Sigmoid colon (tissue), 7 donors: ENCODE data around the gene HHATL. TPM values are rescaled to one million over a fixed set of nuclear protein-coding genes. Genes with fewer than 3 reads are reported as not detected.

Experiments
- DNase-seq: peaks from one replicate; pipeline ENCODE4 v3.0.0-alpha.2; 2019
- H3K27ac ChIP-seq, 4 donors: fragments of 200-600 bp; sonication (generic); one replicate each; pipeline ENCODE4 v1.5.1; 2016 to 2019; ENCODE audit warnings: mild to moderate bottlenecking in 1 of 4
- H3K27me3 ChIP-seq, 3 donors: fragments of 200-600 bp; sonication (generic); one replicate each; pipeline ENCODE4 v1.5.1; 2019; ENCODE audit warnings: mild to moderate bottlenecking in 1 of 3
- H3K36me3 ChIP-seq, 4 donors: fragments of 200-600 bp; sonication (generic); one replicate each; pipeline ENCODE4 v1.5.1; 2016 to 2019
- H3K4me1 ChIP-seq, 4 donors: fragments of 200-600 bp; sonication (generic); one replicate each; pipeline ENCODE4 v1.5.1; 2017 to 2019
- H3K4me3 ChIP-seq, 4 donors: fragments of 200-600 bp; sonication (generic); one replicate each; pipeline ENCODE4 v1.5.1; 2017 to 2019; ENCODE audit warnings: mild to moderate bottlenecking in 2 of 4, moderate library complexity in 1 of 4
- H3K9me3 ChIP-seq, 4 donors: fragments of 200-600 bp in 3 of 4; sonication (generic) in 3 of 4; one replicate each; pipeline versions ENCODE4 v1.5.1 to v1.6.1; 2013 to 2019
- EP300 ChIP-seq, 4 donors: sonication (generic); formaldehyde crosslinking; IDR thresholded peaks; one replicate each; pipeline ENCODE4 v1.6.1; 2017; ENCODE audit warnings: antibody characterized with exemption in 4 of 4
- POLR2A ChIP-seq, 2 donors: fragments of 450-650 bp; IDR thresholded peaks; one replicate each; pipeline ENCODE4 v1.6.1; 2016; ENCODE audit warnings: antibody characterized with exemption in 2 of 2, mild to moderate bottlenecking in 2 of 2, moderate library complexity in 2 of 2
- POLR2AphosphoS5 ChIP-seq, 4 donors: sonication (generic); formaldehyde crosslinking; IDR thresholded peaks; one replicate each; pipeline ENCODE4 v1.6.1; 2017; ENCODE audit warnings: antibody characterized with exemption in 4 of 4
- WGBS, 2 donors: extraction: QIAGEN DNeasy Blood & Tissue Kit; methylation state at CpG; one replicate each; pipeline ENCODE4 v1.1.7; 2013; 5-methylcytosine and 5-hydroxymethylcytosine counted together
- intact Hi-C: fragments of 100-400 bp; cut with DNase I; formaldehyde crosslinking; loops from one replicate; pipeline ENCODE4 v1.15.1; 2023
- polyA plus RNA-seq, 3 donors: library from polyadenylated mRNA; stranded (reverse); fragments of 200-250 nt; gene quantifications; one replicate each; pipeline ENCODE4 v1.2.3, GENCODE V29; 2013
- total RNA-seq, 4 donors: library from RNA; depleted of rRNA; stranded (reverse); fragments of >200 nt; gene quantifications; one replicate each; pipeline ENCODE4 v1.1.0, GENCODE V29; 2016
- TF ChIP-seq, protein P1 (sequence below), 4 experiments: fragments of 450-650 bp in 3 of 4; fragments of 200-600 bp in 1 of 4; IDR thresholded peaks; one replicate each; pipeline ENCODE4 v1.5.1; 2016 to 2019; ENCODE audit warnings: antibody characterized with exemption in 4 of 4, mild to moderate bottlenecking in 3 of 4, moderate library complexity in 2 of 4
- donor health status: healthy with polysubstance abuse.
- donor health status: Bipolar disorder and iron deficiency.
- donor health status: healthy.

Gene HHATL
- total and polyA plus RNA-seq, 7 donors, result 0.31 to 1.4 TPM; not detected in 5

DNA sequence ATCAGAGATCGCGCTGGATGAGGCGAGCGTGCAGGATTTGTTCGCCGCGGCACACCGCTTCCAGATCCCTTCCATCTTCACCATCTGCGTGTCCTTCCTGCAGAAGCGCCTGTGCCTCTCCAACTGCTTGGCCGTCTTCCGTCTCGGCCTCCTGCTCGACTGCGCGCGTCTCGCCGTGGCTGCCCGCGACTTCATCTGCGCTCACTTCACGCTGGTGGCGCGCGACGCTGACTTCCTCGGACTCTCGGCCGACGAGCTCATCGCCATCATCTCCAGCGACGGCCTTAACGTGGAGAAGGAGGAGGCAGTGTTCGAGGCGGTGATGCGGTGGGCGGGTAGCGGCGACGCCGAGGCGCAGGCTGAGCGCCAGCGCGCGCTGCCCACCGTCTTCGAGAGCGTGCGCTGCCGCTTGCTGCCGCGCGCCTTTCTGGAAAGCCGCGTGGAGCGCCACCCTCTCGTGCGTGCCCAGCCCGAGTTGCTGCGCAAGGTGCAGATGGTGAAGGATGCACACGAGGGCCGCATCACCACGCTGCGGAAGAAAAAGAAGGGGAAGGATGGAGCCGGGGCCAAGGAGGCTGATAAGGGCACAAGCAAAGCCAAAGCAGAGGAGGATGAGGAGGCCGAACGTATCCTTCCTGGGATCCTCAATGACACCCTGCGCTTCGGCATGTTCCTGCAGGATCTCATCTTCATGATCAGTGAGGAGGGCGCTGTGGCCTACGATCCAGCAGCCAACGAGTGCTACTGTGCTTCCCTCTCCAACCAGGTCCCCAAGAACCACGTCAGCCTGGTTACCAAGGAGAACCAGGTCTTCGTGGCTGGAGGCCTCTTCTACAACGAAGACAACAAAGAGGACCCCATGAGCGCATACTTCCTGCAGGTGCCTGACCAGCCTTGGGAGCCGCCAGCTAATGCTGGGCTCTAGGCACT, 16.4 kb downstream of the HHATL start:
- intact Hi-C loops, result no loop called here
- 43 to 49% methylated on average over 80 of the region's 80 CpGs for WGBS, 2 donors
- TF ChIP-seq, protein P1, sequence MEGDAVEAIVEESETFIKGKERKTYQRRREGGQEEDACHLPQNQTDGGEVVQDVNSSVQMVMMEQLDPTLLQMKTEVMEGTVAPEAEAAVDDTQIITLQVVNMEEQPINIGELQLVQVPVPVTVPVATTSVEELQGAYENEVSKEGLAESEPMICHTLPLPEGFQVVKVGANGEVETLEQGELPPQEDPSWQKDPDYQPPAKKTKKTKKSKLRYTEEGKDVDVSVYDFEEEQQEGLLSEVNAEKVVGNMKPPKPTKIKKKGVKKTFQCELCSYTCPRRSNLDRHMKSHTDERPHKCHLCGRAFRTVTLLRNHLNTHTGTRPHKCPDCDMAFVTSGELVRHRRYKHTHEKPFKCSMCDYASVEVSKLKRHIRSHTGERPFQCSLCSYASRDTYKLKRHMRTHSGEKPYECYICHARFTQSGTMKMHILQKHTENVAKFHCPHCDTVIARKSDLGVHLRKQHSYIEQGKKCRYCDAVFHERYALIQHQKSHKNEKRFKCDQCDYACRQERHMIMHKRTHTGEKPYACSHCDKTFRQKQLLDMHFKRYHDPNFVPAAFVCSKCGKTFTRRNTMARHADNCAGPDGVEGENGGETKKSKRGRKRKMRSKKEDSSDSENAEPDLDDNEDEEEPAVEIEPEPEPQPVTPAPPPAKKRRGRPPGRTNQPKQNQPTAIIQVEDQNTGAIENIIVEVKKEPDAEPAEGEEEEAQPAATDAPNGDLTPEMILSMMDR (IDR thresholded peaks at IDR 0.05), result no peak
- TF ChIP-seq POLR2AphosphoS5 (IDR thresholded peaks at IDR 0.05) (no peak), POLR2A (IDR thresholded peaks at IDR 0.05) (no peak), EP300 (IDR thresholded peaks at IDR 0.05) (no peak)
- peaks cover 0 to 9% (median 0%) of the 10 kb centered on the region in 3 donors for H3K27me3 ChIP-seq
- peak overlapping the region in 3 of 4 donors; percentile 23 to 36 (median 25) for H3K4me3 ChIP-seq
- no peaks in the 10 kb centered on the region for H3K9me3 ChIP-seq
- DNase-seq, result peak; percentile 56
- H3K27ac ChIP-seq, result no peak overlapping the region
- H3K36me3 ChIP-seq, result no peaks in the 10 kb centered on the region
- peaks cover 0 to 34% (median 30%) of the 10 kb centered on the region in 4 donors for H3K4me1 ChIP-seq

DNA sequence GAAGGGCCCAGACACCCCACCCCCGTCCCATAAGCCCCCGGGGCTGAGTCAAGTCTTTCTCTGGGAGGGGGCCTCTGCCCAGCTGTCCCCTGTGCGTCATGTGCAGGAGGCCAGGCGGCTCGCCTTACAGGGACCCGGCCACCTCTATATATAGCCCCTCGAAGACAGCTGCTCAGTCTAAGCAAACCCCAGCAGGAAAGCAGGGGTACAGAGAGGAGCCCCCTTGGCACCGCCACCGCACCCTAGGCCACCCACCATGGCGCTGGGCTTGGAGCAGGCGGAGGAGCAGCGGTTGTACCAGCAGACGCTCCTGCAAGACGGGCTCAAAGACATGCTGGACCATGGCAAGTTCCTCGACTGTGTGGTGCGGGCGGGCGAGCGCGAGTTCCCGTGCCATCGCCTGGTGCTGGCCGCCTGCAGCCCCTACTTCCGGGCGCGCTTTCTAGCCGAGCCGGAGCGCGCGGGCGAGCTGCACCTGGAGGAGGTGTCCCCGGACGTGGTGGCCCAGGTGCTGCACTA, 17.2 kb downstream of the HHATL start, which contains the start of gene KLHL40:
KLHL40 (plus strand) TSS at position 175 of the 519 bp plus-strand sequence; CDS start at position 257, 82 bp downstream.
- intact Hi-C loops, result no loop called here
- no peaks in the 10 kb centered on the region for H3K36me3 ChIP-seq
- peaks cover 0 to 9% (median 0%) of the 10 kb centered on the region in 3 donors for H3K27me3 ChIP-seq
- peak within 1 kb of the TSS; percentile 6 to 60 (median 29) for H3K27ac ChIP-seq
- H3K4me1 ChIP-seq, result peaks cover 0 to 34% (median 30%) of the 10 kb centered on the region in 4 donors
- H3K4me3 ChIP-seq, result peak within 1 kb of the TSS in 3 of 4 donors; percentile 23 to 36 (median 25)
- WGBS, 2 donors, result 45 to 53% methylated on average over 34 of the region's 34 CpGs
- TF ChIP-seq POLR2AphosphoS5 (IDR thresholded peaks at IDR 0.05), result no peak
- no peak for TF ChIP-seq EP300 (IDR thresholded peaks at IDR 0.05)
- TF ChIP-seq, protein P1 (IDR thresholded peaks at IDR 0.05), result no peak
- no peak for TF ChIP-seq POLR2A (IDR thresholded peaks at IDR 0.05)
- no peaks in the 10 kb centered on the region for H3K9me3 ChIP-seq
- DNase-seq, result peak; percentile 63

DNA sequence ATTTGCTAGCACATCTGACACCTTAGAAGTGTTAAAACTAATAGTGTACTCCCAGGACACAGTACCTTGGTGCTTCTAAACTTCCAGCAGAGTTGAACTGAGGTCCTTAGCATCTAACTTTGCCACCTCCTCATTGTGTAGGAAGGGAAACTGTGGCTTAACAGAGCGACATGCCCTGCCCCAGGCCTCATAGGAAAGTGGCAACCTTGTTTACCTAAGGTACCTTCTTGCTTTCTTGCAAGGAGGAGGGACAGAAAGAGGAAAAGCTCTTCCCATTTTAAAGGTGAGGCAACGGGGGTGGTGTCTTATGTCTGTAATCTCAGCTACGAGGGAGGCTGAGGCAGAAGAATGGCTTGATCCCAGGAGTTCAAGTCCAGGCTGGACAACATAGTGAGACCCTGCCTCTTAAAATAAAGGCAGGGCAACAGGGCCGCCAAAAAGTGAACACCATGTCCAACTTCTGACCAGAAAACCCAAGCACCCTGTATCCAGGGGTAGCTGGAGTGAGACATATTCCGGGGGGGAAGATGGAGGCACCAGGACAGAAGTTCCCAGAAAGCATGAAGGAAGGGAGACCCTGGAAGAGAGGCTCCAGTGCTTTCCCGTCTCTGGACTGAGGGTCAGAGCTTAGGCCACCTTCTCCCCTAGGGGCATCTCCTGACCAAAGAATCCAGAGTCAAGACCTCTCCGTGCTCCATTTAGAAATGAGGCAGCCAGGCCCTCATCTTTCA, 17.8 kb downstream of the HHATL start:
- peaks cover 0 to 34% (median 30%) of the 10 kb centered on the region in 4 donors for H3K4me1 ChIP-seq
- DNase-seq, result no peak
- TF ChIP-seq EP300 (IDR thresholded peaks at IDR 0.05) (no peak), POLR2AphosphoS5 (IDR thresholded peaks at IDR 0.05) (no peak), POLR2A (IDR thresholded peaks at IDR 0.05) (no peak)
- TF ChIP-seq, protein P1 (IDR thresholded peaks at IDR 0.05), result no peak
- intact Hi-C loops, result no loop called here
- no peaks in the 10 kb centered on the region for H3K9me3 ChIP-seq
- peak overlapping the region; percentile 6 to 60 (median 29) for H3K27ac ChIP-seq
- H3K4me3 ChIP-seq, result no peak overlapping the region
- H3K27me3 ChIP-seq, result peaks cover 0 to 9% (median 0%) of the 10 kb centered on the region in 3 donors
- WGBS, 2 donors, result 80 to 88% methylated on average over 7 of the region's 7 CpGs
- no peaks in the 10 kb centered on the region for H3K36me3 ChIP-seq

DNA sequence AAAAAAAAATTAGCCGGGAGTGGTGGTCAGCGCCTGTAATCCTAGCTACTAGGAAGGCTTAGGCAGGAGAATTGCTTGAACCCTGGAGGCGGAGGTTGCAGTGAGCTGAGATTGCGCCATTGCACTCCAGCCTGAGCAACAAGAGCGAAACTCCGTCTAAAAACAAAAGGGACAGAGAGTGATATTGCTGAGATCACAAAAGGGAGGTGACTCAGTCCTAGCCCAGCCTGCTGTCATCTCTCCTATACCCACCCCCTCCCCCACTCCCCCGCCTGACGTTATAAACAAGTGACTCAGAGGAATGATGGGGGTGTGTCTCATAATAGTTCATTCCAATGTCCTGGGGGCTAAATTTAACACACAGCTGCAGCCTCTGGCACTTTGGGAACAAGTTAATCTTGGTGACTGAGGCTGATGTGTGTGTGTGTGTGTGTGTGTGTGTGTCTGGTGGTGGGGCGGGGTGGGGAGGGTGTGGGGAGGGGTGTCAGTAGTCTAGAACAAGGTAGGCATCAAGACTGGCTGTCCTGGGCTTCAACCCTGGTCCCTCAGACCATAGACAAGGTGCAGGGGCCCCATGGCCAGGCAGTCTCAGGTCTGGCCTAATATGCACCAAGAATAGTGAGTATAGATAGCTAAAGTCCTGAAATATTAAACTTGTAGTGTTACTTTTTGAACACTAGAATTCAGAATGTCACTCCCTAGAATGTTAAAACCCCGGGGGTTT, 18.6 kb downstream of the HHATL start:
- no peak overlapping the region for H3K4me3 ChIP-seq
- peak overlapping the region; percentile 46 to 60 (median 54) for H3K27ac ChIP-seq
- no peaks in the 10 kb centered on the region for H3K9me3 ChIP-seq
- peaks cover 0 to 9% (median 0%) of the 10 kb centered on the region in 3 donors for H3K27me3 ChIP-seq
- DNase-seq, result peak; percentile 86
- no peaks in the 10 kb centered on the region for H3K36me3 ChIP-seq
- intact Hi-C loops, result no loop called here
- H3K4me1 ChIP-seq, result peaks cover 0 to 34% (median 30%) of the 10 kb centered on the region in 4 donors
- 31 to 55% methylated on average over 10 of the region's 10 CpGs for WGBS, 2 donors
- TF ChIP-seq, protein P1 (IDR thresholded peaks at IDR 0.05), result no peak
- TF ChIP-seq POLR2A (IDR thresholded peaks at IDR 0.05) (no peak), EP300 (IDR thresholded peaks at IDR 0.05) (no peak), POLR2AphosphoS5 (IDR thresholded peaks at IDR 0.05) (peak in 2 of 4 donors; percentile 47 to 60)
